ENCODE results near the gene PRKG1.
"Not testable (repeated sequence)": the region's sequence is repeated elsewhere in the genome, so short reads cannot be mapped to it uniquely, and the experiment has no call there.

PRKG1 gene

DNA sequence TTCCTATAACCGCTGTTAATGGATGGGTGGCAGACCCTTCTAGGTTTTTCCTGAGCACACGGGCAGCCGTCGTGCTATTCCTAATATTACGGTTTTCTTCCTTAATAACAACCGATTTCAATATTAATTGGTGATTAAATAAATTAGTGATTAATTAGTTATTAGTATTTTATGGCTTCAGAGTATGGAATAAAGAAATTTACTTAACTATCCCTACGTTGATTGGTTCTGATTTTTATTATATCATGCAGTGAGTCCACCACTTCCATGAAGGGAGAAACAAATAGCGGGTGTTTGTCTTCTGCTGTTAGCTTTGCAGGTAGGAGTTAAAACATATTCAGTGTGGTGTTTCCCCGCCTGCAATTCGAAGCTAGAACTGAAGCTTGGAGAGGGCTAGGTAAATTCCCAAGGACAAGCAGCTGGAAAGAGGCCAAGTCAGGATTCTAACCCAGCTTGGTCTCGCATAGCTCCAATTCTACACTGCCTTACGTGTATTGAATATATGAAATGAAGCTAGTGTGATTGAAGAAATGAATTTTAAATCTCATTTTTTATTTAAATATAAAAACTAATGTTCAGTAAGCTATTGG, 626.0 kb downstream of the PRKG1 start:
- peak; percentile 67 for DNase-seq (ENCODE audit: low read depth)

DNA sequence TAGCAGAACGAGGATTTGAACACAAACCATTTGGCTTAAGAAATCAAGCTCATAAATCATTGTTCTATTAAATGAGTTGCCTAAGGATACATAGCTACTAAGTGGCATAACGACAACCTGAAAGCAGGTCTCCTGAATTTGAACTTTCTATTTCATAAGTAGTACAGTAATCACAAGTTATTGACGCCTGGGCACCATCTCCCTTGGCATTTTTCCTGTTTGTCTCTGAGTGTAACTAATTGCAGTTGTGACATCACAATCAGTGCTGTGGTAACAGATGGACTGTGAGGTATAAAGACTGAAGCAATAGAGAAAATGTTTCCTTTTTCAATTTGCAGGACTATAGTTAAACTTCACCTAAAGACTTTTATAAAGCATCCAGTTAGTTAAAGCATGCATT, 631.5 kb downstream of the PRKG1 start:
- no peak for DNase-seq (ENCODE audit: low read depth)

DNA sequence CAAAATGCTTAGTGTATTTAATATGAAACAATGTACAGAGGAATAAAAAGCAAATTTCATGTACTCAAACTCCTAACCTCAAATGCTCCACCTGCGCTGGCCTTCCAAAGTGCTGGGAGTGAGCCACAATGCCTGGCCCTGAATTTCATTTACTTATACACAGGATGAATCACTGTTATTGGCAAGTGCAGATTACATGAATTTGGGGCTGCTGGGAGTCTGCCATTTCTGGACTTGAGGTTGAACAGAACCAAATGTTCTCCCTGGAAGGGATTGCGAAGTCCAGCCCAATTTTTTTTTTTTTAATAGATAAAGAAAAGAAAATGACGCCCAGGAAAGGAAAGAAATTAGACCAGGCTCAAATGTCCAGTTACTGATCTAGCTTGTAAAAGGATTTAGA, 631.9 kb downstream of the PRKG1 start:
- DNase-seq (ENCODE audit: low read depth), result peak; percentile 40

DNA sequence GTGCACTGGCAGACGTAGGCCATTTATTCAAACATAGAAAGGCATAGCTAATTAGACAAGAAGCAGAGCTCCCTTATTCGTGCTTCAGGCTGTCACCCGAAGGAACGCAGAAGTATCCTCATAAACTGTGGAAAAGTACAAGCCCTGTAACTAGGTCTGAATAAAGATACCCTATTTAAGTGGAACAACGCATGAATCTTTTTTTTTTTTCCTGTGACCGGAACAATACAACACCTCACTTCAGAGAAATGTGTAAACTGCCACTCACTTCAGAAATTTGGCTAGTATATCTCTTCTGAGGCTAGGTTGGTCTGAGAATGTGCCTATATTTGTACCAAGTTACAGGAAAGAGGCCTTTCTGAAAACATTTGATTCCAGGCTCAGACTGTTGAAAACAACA, 633.1 kb downstream of the PRKG1 start:
- DNase-seq (ENCODE audit: low read depth), result no peak

DNA sequence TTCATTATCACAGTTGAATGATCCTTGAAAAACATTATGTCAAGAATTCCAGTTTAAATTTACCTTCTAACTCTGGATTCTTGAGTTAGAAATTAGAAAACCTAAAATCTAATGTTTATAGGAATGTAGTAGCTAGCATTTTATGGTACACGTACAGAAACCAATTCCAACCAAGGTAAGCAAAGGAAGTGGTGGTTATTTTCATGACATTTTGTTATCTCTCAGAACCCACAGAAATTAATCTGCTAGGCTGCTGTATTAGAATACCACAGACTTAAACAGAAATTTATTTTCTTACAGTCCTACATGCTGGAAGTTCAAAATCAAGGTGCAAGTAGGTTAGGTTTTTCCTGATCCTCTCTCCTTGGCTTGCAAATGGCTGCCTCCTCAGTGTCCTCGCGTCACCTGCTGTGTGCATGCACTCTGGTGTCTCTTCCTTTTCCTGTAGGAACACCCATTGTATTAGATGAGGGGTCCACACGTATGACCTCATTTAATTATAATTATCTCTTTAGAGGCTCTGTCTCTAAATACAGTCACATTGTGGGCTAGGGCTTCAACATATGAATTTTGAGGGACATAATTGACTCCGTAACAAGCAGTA, 633.6 kb downstream of the PRKG1 start:
- DNase-seq (ENCODE audit: low read depth), result no peak

DNA sequence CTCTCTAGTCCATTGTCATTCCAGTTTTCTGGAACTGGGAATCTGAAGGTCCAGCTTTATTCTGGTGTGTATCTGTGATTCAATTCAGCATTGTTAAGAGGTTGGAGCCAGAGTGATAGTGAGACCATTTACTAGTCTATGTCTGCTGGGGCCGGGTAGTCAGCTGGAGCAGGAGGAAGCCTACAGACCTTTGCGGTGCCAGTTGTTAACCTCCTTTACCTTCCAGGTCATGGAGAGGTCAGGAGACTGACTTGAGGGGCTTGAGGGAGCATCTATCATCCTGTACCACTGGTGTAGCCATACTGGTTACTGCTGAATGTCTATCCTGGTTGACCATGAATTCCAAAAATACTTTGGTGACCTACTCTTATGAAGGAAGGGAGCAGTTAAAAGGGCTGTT, 634.3 kb downstream of the PRKG1 start:
- DNase-seq (ENCODE audit: low read depth), result no peak

DNA sequence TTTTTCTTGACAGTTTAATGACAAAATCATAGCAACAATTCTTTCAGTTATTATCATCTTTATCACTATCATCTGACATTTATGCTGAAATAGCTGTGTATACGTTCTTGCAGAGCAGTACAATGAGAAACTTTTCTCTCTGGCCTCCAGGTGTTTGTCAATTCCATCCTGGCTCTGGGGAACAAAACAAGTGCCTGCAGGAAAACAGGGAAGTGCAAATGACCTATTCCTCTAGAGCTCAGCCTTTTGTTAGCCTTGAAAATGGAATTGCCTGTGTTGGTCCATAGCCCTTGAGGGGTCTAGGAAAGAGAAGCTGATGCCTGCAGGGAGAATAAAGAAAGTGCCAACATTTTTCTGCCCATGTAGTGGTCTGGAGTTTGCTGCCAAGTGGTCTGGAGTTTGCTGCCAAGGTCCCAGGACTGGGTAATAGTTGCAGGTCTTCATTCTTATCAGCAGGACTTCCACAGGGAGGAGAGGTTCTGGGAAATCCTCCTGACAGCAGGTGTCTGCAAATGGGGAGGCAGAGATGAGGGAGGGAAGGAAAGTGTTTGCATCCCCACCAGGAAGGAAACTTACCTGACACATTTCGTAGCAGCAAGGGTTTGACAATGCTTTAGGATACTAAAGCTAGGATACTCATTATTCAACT, 635.2 kb downstream of the PRKG1 start:
- no peak for DNase-seq (ENCODE audit: low read depth)

DNA sequence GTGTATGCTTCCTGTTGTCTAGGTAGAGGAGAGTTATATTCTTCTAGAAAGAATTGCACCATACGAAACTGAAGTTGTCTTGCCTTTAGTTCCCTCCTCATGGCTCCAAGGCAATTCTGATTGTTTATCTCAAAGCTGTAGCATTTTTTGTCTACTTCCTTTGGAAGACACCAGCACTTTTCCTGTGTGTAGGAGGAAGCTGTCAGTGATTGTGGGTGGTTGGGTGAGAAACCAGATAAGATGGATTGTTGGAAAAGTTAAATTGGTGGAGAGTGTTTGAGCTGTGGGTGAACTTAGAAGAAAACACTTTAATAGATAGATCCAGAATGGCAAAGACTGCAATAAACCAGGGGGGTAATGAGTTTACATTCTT, 637.2 kb downstream of the PRKG1 start:
- DNase-seq (ENCODE audit: low read depth), result no peak

DNA sequence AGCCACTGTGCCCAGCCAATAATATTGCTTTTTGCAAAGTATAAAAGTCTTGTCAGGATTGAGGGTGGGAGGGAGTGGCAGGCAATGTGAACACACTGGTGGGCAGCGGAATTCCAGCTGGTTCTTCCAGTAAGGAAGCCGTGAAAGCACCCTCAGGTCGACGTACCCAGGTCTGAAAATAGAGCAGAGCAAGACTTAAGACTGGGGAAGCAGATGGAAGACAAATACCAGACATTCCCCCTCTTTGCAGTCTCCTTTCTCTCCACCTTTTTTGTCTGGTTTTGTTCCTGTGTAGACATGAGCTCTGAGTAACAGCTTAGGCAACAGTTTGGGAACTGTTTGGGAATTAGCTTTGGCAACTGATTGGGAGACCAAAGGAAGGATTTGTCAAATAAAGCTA, 642.7 kb downstream of the PRKG1 start:
- no peak for DNase-seq (ENCODE audit: low read depth)

DNA sequence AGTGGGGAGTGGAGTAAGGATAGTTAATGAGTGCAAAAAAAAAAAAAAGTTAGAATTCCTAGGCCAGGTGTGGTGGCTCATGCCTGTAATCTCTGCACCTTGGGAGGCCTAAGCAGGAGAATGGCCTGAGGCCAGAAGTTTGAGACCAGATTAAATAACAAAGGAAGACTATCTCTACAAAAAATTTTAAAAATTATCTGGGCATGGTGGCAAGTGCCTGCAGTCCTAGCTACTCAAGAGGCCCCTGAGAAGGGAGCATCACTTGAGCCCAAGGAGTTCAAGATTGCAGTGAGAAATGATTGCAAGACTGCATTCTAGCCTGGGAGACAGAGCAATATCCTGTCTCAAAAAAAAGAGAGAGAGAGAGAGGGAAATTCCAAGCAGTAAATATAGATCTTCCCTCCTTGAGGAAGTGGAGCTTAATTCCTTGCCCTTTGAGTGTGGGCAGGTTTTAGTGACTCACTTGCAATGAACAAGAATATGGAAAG, 644.6 kb downstream of the PRKG1 start:
- DNase-seq (ENCODE audit: low read depth), result peak; percentile 11

DNA sequence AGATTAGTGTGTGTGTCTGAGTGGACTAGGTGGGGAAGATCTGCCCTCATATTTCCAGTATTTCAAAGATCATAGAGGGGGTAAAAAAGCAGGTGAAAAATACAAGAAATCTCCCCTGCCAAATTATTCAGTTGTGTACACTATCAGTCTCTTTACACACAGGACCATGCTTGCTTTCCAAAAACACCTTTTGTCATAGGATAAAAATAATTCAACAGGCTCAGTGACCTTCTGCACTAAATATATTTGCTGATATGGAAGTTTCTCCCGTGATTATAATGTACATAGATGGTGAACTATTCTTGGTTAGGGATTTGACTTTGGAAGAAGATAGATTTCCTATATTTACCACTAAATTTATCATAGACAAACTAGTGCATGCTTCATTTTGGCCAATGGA, 649.8 kb downstream of the PRKG1 start:
- no peak for DNase-seq (ENCODE audit: low read depth)

DNA sequence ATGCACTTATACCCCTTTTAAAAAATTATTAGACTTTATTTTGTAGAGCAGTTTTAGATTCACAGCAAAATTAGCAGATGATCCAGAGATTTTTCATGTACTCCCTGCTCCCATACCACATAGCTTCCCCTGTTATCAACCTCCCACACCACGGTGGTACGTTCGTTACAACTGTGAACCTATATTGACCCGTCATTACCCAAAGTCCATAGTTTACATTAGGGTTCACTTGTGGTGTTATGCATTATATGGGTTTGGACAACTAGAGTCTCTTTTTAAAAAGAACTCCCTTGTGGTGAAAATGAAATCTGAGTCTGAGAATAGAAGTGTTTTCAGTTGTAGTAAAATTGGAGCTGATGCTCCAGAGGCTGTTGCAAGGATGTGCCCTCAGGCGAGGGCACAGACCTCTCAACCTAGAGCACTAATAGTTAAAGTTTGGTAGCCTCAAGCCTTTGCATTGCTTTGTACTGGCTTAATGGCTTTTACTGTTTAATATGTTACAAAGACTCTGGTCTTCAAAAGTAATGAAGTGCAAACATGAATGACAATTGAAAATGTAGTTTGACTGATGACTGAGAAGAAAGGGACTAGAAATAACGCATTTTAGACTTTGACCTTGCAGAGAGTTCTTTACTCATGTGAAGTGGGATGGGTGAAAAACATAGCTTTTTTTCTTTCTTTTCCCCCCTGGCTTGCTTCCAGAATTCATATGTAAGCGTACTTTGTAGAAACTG, 655.7 kb downstream of the PRKG1 start:
- DNase-seq (ENCODE audit: low read depth), result no peak

DNA sequence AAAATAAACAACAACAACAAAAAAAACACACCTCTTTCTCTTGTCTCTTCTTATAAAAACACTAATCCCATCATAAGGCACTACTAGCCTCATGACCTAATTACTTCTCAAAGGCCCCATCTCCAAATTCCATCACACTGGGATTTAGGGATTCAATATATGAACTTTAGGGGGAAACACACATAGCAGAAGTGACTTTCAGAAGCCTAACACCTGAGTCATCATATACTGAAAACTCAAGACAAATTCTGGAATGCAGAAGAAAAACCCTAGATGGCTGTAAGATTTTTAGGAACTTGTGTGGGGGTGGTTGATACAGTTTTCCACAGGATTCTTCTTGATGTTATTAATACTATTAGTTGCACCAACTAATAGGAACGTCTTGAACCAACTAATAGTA, 658.8 kb downstream of the PRKG1 start:
- DNase-seq (ENCODE audit: low read depth), result peak; percentile 7

DNA sequence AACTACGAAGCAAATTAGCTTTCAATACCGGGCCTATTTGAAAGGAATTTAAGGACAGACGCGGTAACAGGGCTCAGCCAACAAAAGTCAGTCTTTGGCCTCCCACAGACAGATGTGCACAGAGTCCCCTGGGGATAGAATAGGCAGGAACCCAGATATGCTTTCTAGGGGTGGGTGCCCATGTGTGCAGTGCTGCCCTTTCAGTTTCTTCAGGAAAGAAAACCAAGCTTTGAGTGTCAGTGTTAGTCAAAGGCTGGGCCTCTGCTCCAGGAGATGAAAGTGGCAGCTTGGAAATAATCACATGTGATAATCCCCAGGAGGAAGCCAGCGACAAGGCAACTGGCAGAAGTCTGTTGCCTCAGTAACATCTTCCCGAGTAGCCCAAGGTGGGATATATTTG, 668.9 kb downstream of the PRKG1 start:
- no peak for DNase-seq (ENCODE audit: low read depth)

DNA sequence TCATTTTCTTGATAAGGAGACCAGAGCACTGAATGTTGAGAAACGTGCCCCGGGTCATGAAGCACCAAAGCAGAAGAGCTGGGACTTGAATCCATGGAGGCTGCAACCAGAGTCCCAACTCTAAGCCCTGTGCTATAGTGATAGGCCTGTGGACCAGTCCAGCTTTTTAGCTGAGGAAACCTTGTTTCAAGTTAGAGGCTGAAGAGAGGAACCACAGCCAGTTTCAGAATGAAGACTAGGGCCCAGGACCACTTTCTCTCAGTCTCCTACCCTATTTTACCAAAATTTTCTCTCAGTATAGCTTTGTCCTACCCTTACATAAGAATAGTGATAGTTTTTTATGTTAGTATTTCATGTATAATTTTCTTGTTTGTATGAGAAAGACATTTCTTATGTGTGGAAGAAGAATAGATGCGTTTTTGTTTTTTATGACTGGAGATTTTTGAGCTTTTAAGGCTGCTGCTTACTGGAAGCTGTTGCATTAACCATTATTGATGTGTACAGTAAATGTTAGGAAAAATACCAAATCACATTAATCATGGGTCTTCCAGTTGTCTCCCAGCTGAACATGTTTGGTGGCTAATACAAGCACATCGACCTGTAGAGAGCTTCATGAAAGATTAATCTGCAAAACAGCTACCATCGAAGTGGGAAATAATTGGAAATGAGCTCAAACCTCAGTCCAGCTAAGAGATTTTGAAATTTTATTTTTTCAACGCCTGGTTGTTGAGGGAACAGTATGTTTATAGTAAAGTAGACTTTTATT, 670.1 kb downstream of the PRKG1 start:
- no peak for DNase-seq (ENCODE audit: low read depth)

DNA sequence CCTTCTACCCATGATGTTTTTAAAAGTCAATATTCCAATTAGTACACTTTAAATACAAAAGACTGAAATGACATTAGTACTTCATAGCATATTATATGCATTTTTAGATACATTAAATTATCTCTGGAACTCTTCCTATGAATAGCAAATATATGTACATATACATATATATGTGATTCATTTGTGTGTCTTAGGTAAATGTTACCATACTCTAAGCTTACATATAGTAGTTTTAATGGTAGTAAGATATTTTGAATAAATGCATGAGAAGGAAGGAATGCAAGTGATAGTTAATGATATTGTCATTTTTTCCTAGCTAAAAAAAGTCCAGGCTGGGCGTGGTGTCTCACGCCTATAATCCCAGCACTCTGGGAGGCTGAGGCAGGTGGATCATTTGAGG, 671.1 kb downstream of the PRKG1 start:
- DNase-seq (ENCODE audit: low read depth), result no peak

DNA sequence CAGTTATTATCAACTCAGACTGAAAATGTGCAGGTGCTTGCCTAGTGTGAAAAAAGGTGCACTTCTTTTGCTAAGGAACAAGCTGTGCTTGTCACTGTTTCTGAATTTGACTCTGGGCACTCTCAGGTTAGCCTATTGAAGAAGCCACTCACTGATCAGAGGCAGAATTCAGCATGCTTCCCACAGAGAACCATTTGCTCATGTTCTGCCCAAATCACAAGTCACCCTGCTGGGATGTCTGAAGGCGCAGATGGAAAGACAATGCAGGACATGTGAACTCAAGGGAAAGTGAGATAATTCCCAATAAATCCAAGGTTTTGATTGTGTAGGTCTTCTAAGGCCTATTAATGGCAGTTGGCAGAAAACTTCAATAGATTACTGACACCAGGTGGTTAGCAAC, 672.9 kb downstream of the PRKG1 start:
- DNase-seq (ENCODE audit: low read depth), result no peak

DNA sequence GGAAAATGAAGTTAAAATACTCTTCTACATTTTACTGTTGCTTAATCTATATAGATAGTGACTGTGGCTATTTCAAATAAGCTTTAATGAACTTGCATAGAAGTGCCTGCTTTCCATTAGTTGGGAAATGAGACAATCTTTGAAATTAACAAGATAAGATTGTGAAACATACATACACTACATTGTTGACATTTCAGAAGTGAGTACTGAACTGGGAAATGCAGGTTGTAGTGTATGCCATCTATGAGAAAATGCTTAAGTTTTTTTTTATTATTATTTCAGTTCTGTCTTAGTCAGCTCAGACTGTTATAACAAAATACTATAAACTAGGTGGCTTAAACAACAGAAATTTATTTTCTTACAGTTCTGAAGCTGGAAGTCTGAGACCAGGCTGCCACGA, 674.7 kb downstream of the PRKG1 start:
- no peak for DNase-seq (ENCODE audit: low read depth)

DNA sequence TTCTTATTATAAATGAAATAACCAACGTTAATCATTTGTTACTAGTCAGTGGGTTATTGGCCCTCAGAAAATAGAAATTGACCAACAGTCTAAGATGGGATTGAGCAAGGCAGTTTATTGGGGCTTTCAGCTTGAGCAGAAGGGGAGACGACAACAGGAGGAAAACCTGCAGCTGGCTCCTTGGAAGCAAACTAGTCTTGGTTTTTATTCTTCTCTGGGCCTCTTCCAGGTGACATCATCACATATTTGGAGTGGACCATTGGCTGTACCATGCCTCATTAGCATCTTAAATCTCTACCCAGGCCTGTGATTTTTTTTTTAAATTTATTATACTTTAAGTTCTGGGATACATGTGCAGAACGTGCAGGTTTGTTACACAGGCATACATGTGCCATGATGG, 684.1 kb downstream of the PRKG1 start:
- DNase-seq (ENCODE audit: low read depth), result no peak

DNA sequence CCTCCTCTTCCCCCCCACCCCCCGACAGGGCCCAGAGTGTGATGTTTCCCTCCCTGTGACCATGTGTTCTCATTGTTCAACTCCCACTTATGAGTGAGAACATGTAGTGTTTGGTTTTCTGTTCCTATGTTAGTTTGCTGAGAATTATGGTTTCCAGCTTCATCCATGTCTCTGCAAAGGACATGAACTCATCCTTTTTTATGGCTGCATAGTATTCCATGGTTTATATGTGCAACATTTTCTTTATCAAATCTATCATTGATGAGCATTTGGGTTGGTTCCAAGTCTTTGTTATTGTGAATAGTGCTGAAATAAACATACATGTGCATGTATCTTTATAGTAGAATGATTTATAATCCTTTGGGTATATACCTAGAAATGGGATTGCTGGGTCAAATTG, 684.6 kb downstream of the PRKG1 start:
- DNase-seq (ENCODE audit: low read depth), result not testable (repeated sequence)

DNA sequence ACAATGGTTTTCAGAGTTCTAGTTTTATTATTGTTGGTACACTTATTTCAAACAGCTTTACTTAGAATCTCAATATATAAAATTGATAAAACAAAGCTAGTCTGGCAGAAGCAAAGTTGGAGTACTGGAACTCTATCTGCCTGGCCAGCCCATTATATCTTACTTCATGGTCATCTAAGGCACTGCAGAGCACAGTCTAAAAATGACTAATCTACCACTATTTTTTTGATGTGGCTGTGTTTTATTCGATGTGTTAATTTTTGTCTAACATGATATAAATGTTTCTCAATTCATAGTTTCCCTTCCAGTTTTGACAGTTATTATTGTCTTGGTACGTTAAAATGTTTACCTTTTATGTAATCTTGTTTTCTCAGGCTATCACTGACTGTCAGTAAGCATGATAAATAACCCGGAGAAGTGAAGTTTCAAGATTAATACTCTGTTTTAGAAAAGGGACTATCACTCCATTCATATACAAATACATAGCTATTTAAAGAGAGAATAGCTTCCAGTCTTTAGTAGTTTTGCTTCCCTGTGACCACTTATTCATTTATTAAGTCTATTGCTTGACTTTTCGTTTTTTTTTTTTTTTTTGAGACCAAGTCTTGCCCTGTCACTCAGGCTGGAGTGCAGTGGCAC, 685.7 kb downstream of the PRKG1 start:
- no peak for DNase-seq (ENCODE audit: low read depth)
